ENCODE results near the gene FST.

- TF ChIP-seq, protein P1, sequence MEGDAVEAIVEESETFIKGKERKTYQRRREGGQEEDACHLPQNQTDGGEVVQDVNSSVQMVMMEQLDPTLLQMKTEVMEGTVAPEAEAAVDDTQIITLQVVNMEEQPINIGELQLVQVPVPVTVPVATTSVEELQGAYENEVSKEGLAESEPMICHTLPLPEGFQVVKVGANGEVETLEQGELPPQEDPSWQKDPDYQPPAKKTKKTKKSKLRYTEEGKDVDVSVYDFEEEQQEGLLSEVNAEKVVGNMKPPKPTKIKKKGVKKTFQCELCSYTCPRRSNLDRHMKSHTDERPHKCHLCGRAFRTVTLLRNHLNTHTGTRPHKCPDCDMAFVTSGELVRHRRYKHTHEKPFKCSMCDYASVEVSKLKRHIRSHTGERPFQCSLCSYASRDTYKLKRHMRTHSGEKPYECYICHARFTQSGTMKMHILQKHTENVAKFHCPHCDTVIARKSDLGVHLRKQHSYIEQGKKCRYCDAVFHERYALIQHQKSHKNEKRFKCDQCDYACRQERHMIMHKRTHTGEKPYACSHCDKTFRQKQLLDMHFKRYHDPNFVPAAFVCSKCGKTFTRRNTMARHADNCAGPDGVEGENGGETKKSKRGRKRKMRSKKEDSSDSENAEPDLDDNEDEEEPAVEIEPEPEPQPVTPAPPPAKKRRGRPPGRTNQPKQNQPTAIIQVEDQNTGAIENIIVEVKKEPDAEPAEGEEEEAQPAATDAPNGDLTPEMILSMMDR (IDR thresholded peaks at IDR 0.05), result no peak
- no peak for TF ChIP-seq ZFX (IDR thresholded peaks at IDR 0.05; ENCODE audit: borderline replicate concordance)
Measured at GRCh38 chr5:53446908-53447307, 33.5 kb upstream of the FST start.

Measured in 22Rv1 (cell line).